Measurements from ENCODE around the gene LAMA3.
A peak's percentile ranks its signal among the peaks of the same experiment; 100 is the strongest.

Gene LAMA3

DNA sequence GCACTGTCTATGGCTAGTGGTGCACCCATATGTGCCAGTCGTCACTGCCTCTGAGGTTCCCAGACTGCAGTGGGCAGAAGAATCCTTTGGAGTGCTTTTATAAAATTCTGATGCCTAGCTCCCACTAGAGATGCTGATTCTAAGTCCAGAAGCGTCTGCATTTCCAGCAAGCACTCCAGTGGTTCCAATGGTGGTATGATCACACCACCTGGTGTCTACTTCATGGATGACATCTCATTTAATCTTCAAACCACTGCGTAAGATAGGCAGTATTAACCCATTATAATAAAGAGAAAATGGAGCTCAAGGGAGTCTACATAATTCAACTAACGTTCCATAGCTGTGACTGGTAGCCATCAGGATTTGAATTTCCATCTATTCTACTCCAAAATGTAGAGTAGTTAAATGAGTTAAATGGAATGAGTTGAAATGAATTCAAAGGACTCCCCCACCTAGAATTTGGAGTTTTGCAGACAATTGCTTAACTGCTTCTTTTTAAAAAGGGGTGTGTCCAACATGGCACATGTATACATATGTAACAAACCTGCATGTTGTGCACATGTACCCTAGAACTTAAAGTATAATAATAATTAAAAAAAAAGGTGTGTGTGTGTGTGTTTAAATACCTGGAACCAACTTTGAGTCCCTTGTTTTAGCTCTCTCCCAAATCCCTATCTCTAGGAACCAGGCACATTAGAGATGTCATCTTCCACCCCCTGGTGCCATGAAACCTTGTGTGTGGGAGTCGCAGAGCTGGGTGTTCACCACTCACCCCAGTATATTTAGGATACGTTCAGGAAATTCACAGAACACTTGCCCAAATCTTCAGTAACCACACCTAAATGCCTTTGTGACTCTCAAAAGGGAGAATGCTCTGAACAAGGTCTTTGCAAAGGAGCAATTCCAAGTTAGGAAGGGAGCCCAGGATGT, 14.1 kb downstream of the LAMA3 start:
- Histone ChIP-seq H3K4me2 (ENCODE audit: insufficient read depth, low read length) (no peak overlapping the region), H4K20me1 (ENCODE audit: insufficient read depth, low read length) (no peaks in the 10 kb centered on the region), H3K9ac (ENCODE audit: low read depth, low read length) (no peak overlapping the region), H3K79me2 (ENCODE audit: insufficient read depth, low read length) (no peaks in the 10 kb centered on the region), H3K36me3 (ENCODE audit: insufficient read depth, low read length) (no peaks in the 10 kb centered on the region), H3K27me3 (ENCODE audit: insufficient read depth, low read length, poor library complexity) (peaks cover 2% of the 10 kb centered on the region), H2AFZ (ENCODE audit: low read depth, low read length) (no peak overlapping the region), H3K4me3 (ENCODE audit: low read depth in 1 of 2, low read length in 2 of 2) (no peak overlapping the region), H3K9me3 (ENCODE audit: insufficient read depth, low read length, severe bottlenecking) (no peaks in the 10 kb centered on the region), H3K4me1 (ENCODE audit: insufficient read depth, low read length) (no peaks in the 10 kb centered on the region), H3K27ac (ENCODE audit: low read length) (no peak overlapping the region)
- TF ChIP-seq CTCF (IDR thresholded peaks at IDR 0.05; ENCODE audit: borderline replicate concordance, extremely low read depth, low read length, poor library complexity, severe bottlenecking): peak; percentile 46
- no peak for TF ChIP-seq EZH2 (IDR thresholded peaks at IDR 0.05; ENCODE audit: borderline replicate concordance, low read depth, low read length, severe bottlenecking)
- ATAC-seq (ENCODE audit: insufficient read depth, low read depth): peak; percentile 72; the same call in 2 of the 3 replicates
- DNase-seq: no peak

DNA sequence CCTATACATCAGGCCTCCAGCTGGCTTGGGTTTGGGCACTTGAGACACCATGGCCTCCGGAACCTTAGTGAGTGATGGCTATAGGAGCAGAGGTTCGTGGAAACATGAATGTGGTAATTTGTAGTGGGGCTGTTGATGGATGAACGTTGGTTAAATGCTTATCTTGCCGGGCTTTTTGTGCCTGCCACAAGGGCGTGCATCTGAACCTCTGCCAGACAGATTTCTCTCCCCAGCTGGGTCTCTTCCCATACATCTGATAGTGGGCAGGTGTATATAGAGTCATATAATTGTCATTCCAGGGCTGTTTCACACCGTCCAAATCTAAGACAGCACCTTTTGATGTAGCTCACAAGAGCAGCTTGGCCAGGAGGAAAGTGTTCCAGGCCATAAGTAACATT, 14.7 kb downstream of the LAMA3 start:
- Histone ChIP-seq H3K36me3 (ENCODE audit: insufficient read depth, low read length) (no peaks in the 10 kb centered on the region), H3K27ac (ENCODE audit: low read length) (no peak overlapping the region), H3K9me3 (ENCODE audit: insufficient read depth, low read length, severe bottlenecking) (no peaks in the 10 kb centered on the region), H3K4me1 (ENCODE audit: insufficient read depth, low read length) (no peaks in the 10 kb centered on the region), H3K27me3 (ENCODE audit: insufficient read depth, low read length, poor library complexity) (peaks cover 2% of the 10 kb centered on the region), H3K4me3 (ENCODE audit: low read depth in 1 of 2, low read length in 2 of 2) (no peak overlapping the region), H2AFZ (ENCODE audit: low read depth, low read length) (no peak overlapping the region), H3K4me2 (ENCODE audit: insufficient read depth, low read length) (no peak overlapping the region), H3K9ac (ENCODE audit: low read depth, low read length) (no peak overlapping the region), H3K79me2 (ENCODE audit: insufficient read depth, low read length) (no peaks in the 10 kb centered on the region), H4K20me1 (ENCODE audit: insufficient read depth, low read length) (no peaks in the 10 kb centered on the region)
- no peak for ATAC-seq (ENCODE audit: insufficient read depth, low read depth)
- DNase-seq: no peak
- TF ChIP-seq EZH2 (IDR thresholded peaks at IDR 0.05; ENCODE audit: borderline replicate concordance, low read depth, low read length, severe bottlenecking): no peak

DNA sequence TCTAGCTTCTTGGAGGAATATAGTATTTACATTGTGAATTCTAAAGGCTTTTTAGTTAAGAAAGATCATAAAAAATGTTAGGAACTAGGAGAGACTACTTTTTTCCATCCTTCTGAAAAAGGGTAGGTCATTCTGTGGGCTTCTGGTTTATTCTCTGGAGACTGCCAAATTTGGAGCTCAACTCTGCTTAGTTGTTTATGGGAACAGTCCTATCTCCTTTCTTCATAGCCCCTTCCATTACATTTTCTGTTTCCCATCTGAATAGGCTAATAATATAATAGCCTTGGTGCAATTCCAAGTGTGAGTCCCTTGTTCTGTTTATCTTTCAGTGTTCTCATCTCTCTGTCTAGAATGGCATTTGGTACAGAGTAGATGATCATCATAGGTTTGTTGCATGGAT, 15.6 kb downstream of the LAMA3 start:
- H3K4me1 ChIP-seq (ENCODE audit: insufficient read depth, low read length): no peaks in the 10 kb centered on the region

More for the DNA sequence above, 15.6 kb downstream of the LAMA3 start:
- H3K79me2 ChIP-seq (ENCODE audit: insufficient read depth, low read length): no peaks in the 10 kb centered on the region
- H3K36me3 ChIP-seq (ENCODE audit: insufficient read depth, low read length): no peaks in the 10 kb centered on the region
- peaks cover 2% of the 10 kb centered on the region for H3K27me3 ChIP-seq (ENCODE audit: insufficient read depth, low read length, poor library complexity)
- H3K9ac ChIP-seq (ENCODE audit: low read depth, low read length): no peak overlapping the region
- no peaks in the 10 kb centered on the region for H4K20me1 ChIP-seq (ENCODE audit: insufficient read depth, low read length)
- H2AFZ ChIP-seq (ENCODE audit: low read depth, low read length): no peak overlapping the region
- H3K4me2 ChIP-seq (ENCODE audit: insufficient read depth, low read length): no peak overlapping the region
- DNase-seq: no peak
- no peaks in the 10 kb centered on the region for H3K9me3 ChIP-seq (ENCODE audit: insufficient read depth, low read length, severe bottlenecking)
- H3K4me3 ChIP-seq (ENCODE audit: low read depth in 1 of 2, low read length in 2 of 2): no peak overlapping the region
- TF ChIP-seq EZH2 (IDR thresholded peaks at IDR 0.05; ENCODE audit: borderline replicate concordance, low read depth, low read length, severe bottlenecking): no peak
- no peak for TF ChIP-seq CTCF (IDR thresholded peaks at IDR 0.05; ENCODE audit: borderline replicate concordance, extremely low read depth, low read length, poor library complexity, severe bottlenecking)
- no peak for ATAC-seq (ENCODE audit: insufficient read depth, low read depth)
- H3K27ac ChIP-seq (ENCODE audit: low read length): no peak overlapping the region

Measured in DND-41 (cell line).